ENCODE measurements around the gene RXFP2.

Gene RXFP2

GRCh38 chr13:31769575-31769974 lies 30.2 kb downstream of the RXFP2 start:
- DNase-seq, result no peak

GRCh38 chr13:31772231-31772630 lies 32.9 kb downstream of the RXFP2 start:
- DNase-seq, result no peak

- DNase-seq, result no peak
Observed at GRCh38 chr13:31773538-31773937, 34.2 kb downstream of the RXFP2 start.

GRCh38 chr13:31774186-31774750 lies 34.9 kb downstream of the RXFP2 start:
- no peak for DNase-seq

- DNase-seq, result no peak
Observed at GRCh38 chr13:31775148-31775547, 35.8 kb downstream of the RXFP2 start.

GRCh38 chr13:31775686-31776085 lies 36.4 kb downstream of the RXFP2 start:
- DNase-seq, result no peak

- no peak for DNase-seq
Observed at GRCh38 chr13:31781064-31781463, 41.7 kb downstream of the RXFP2 start.

- DNase-seq, result no peak
Observed at GRCh38 chr13:31786011-31786410, 46.7 kb downstream of the RXFP2 start.

- no peak for DNase-seq
Observed at GRCh38 chr13:31790992-31791391, 51.7 kb downstream of the RXFP2 start.

GRCh38 chr13:31793246-31793645 lies 53.9 kb downstream of the RXFP2 start:
- no peak for DNase-seq

- DNase-seq, result no peak
Observed at GRCh38 chr13:31794452-31794851, 55.1 kb downstream of the RXFP2 start.

- peak; percentile 26 for DNase-seq
Observed at GRCh38 chr13:31797154-31797775, 57.9 kb downstream of the RXFP2 start.

GRCh38 chr13:31798189-31798588 lies 58.9 kb downstream of the RXFP2 start:
- no peak for DNase-seq

- DNase-seq, result no peak
Observed at GRCh38 chr13:31801088-31801487, 61.8 kb downstream of the RXFP2 start.

- DNase-seq, result no peak
Observed at GRCh38 chr13:31803311-31803710, 64.0 kb downstream of the RXFP2 start.

GRCh38 chr13:31805841-31806240 lies 66.5 kb downstream of the RXFP2 start:
- no peak for DNase-seq

- no peak for DNase-seq
Observed at GRCh38 chr13:31807090-31807541, 67.8 kb downstream of the RXFP2 start.

GRCh38 chr13:31814536-31814935 lies 75.2 kb downstream of the RXFP2 start:
- no peak for DNase-seq

- no peak for DNase-seq
Observed at GRCh38 chr13:31815361-31816144, 76.2 kb downstream of the RXFP2 start.

- DNase-seq, result no peak
Observed at GRCh38 chr13:31818236-31818635, 78.9 kb downstream of the RXFP2 start.

GRCh38 chr13:31824705-31825517 lies 85.6 kb downstream of the RXFP2 start:
- no peak for DNase-seq

GRCh38 chr13:31826521-31826920 lies 87.2 kb downstream of the RXFP2 start:
- no peak for DNase-seq

- DNase-seq, result no peak
Observed at GRCh38 chr13:31827707-31828106, 88.4 kb downstream of the RXFP2 start.
